ENCODE results near the gene IMPDH1.

Gene IMPDH1

GRCh38 chr7:128385988-128386925, 23.5 kb downstream of the IMPDH1 start:
- no peak for DNase-seq

GRCh38 chr7:128384726-128385125, 25.1 kb downstream of the IMPDH1 start:
- DNase-seq = no peak

- DNase-seq = no peak
Observed at GRCh38 chr7:128383776-128384175, 26.0 kb downstream of the IMPDH1 start.

- DNase-seq = no peak
Observed at GRCh38 chr7:128381161-128381821, 28.5 kb downstream of the IMPDH1 start.

GRCh38 chr7:128380483-128381106, 29.2 kb downstream of the IMPDH1 start:
- no peak for DNase-seq

GRCh38 chr7:128379900-128380479, 29.8 kb downstream of the IMPDH1 start:
- peak; percentile 46 for DNase-seq

GRCh38 chr7:128378637-128379036, 31.1 kb downstream of the IMPDH1 start:
- no peak for DNase-seq

- no peak for DNase-seq
Observed at GRCh38 chr7:128376077-128376476, 33.7 kb downstream of the IMPDH1 start.

- DNase-seq = no peak
Observed at GRCh38 chr7:128374041-128374440, 35.7 kb downstream of the IMPDH1 start.

- no peak for DNase-seq
Observed at GRCh38 chr7:128373606-128374005, 36.2 kb downstream of the IMPDH1 start.

- DNase-seq = no peak
Observed at GRCh38 chr7:128370491-128370890, 39.3 kb downstream of the IMPDH1 start.

GRCh38 chr7:128366986-128367385, 42.8 kb downstream of the IMPDH1 start:
- DNase-seq = no peak

GRCh38 chr7:128366300-128366699, 43.5 kb downstream of the IMPDH1 start:
- DNase-seq = no peak

- DNase-seq = no peak
Observed at GRCh38 chr7:128365432-128365831, 44.4 kb downstream of the IMPDH1 start.

GRCh38 chr7:128364166-128364870, 45.5 kb downstream of the IMPDH1 start:
- no peak for DNase-seq

GRCh38 chr7:128363261-128363721, 46.5 kb downstream of the IMPDH1 start:
- no peak for DNase-seq

- no peak for DNase-seq
Observed at GRCh38 chr7:128362670-128363069, 47.1 kb downstream of the IMPDH1 start.

GRCh38 chr7:128361411-128362379, 48.1 kb downstream of the IMPDH1 start, which contains the start of gene PRRT4:
Gene PRRT4, minus strand, starts transcription at chr7:128361690.
- peak; percentile 77 for DNase-seq

GRCh38 chr7:128360359-128360678, 49.5 kb downstream of the IMPDH1 start:
- DNase-seq = no peak

GRCh38 chr7:128359939-128360338, 49.8 kb downstream of the IMPDH1 start:
- peak; percentile 7 for DNase-seq

GRCh38 chr7:128359336-128359735, 50.4 kb downstream of the IMPDH1 start:
- DNase-seq = no peak
